Heart right ventricle (tissue), 16 donors: ENCODE data around the gene FAM114A2. TPM values are rescaled to one million over a fixed set of nuclear protein-coding genes. Genes with fewer than 3 reads are reported as not detected.
"Not testable (repeated sequence)": the region's sequence is repeated elsewhere in the genome, so short reads cannot be mapped to it uniquely, and the experiment has no call there.

Source experiments
- ATAC-seq, 8 donors: fragments of 200-7000 bp; cut with Tn5 transposase; one replicate each; pipeline ENCODE4 v1.9.1; 2020; ENCODE audit warnings: mild to moderate bottlenecking in 8 of 8, moderate library complexity in 8 of 8, moderate number of reproducible peaks in 1 of 8
- DNase-seq, 2 donors: peaks; one replicate each; pipeline ENCODE4 v3.0.0-alpha.2; 2020
- H3K27ac ChIP-seq, 10 donors: fragments of 200-600 bp; sonication (generic) in 2 of 10; one replicate each; pipeline versions ENCODE4 v1.5.0 to v1.8.0; 2020 to 2022; ENCODE audit warnings: mild to moderate bottlenecking in 3 of 10
- H3K27me3 ChIP-seq, 7 donors: fragments of 200-600 bp; one replicate each; pipeline ENCODE4 v1.8.0; 2021 to 2022; ENCODE audit warnings: mild to moderate bottlenecking in 2 of 7
- H3K36me3 ChIP-seq, 9 donors: fragments of 200-600 bp; sonication (generic) in 1 of 9; one replicate each; pipeline versions ENCODE4 v1.5.0 to v1.8.0; 2020 to 2022; ENCODE audit warnings: mild to moderate bottlenecking in 2 of 9
- H3K4me1 ChIP-seq, 9 donors: fragments of 200-600 bp; sonication (generic) in 1 of 9; one replicate each; pipeline versions ENCODE4 v1.5.0 to v1.8.0; 2020 to 2022; ENCODE audit warnings: mild to moderate bottlenecking in 4 of 9
- H3K4me3 ChIP-seq, 10 donors: fragments of 200-600 bp; sonication (generic) in 2 of 10; one replicate each; pipeline versions ENCODE4 v1.5.0 to v1.8.0; 2020 to 2022; ENCODE audit warnings: mild to moderate bottlenecking in 7 of 10, moderate library complexity in 2 of 10
- H3K9me3 ChIP-seq, 11 donors: fragments of 200-600 bp in 10 of 11; sonication (generic) in 2 of 11; one replicate each; pipeline versions ENCODE4 v1.5.0 to v1.8.0; 2013 to 2022; ENCODE audit warnings: mild to moderate bottlenecking in 2 of 11, control low read depth in 1 of 11, moderate library complexity in 1 of 11
- WGBS, 2 donors: extraction: QIAGEN DNeasy Blood & Tissue Kit; methylation state at CpG; one replicate each; pipeline ENCODE4 v1.1.7; 2013; ENCODE audit warnings: inconsistent platforms in 1 of 2; 5-methylcytosine and 5-hydroxymethylcytosine counted together
- intact Hi-C, 10 donors: fragments of 100-400 bp; cut with DNase I; formaldehyde crosslinking; loops; one replicate each; pipeline versions ENCODE4 v1.11.1 to v1.14.2; 2022
- polyA plus RNA-seq, 2 donors: library from polyadenylated mRNA; stranded (reverse); fragments of 200-250 nt; gene quantifications; one replicate each; pipeline ENCODE4 v1.2.3, GENCODE V29; 2013
- total RNA-seq, 10 donors: library from RNA; stranded (reverse); fragmentation: NEBNext Ultra II Directional in 3 of 10; extraction: Animal tissue kit (Norgen Biotek cat#: 25700) in 3 of 10; gene quantifications; one replicate each; pipeline versions ENCODE4 v1.2.1 to v1.2.4, GENCODE V29; 2021 to 2023
- TF ChIP-seq, protein P1 (sequence below), 9 donors: fragments of 200-600 bp; sonication (generic) in 2 of 9; IDR thresholded peaks; one replicate each; pipeline versions ENCODE4 v1.5.0 to v1.8.0; 2021 to 2022; ENCODE audit warnings: antibody characterized with exemption in 9 of 9, mild to moderate bottlenecking in 5 of 9, moderate library complexity in 1 of 9
- donor health status: Arrhythmogenic right ventricular cardiomyopathy.
- donor health status: ischemic (EF 13 %, LVEDD 7.1; RV severe dilation, severe dysfunction).
- donor health status: healthy with polysubstance abuse.
- donor health status: DM: no; HTN: yes; CAD: no.
- donor health status: DM: no; HTN: no; CAD: no.
- donor health status: ischemic (EF 25% LVEDD 6.9; RV normal size, moderate dysfunction).
- donor health status: ischemic (EF 25% LVEDD 5.7; RV mildly dilated, moderate dysfunction).
- donor health status: healthy.
- donor health status: DM: yes; HTN: yes; CAD: no.
- donor health status: Ischemic cardiomyopathy.
- donor health status: ischemic (EF 35%, LVEDD 5.7; RV mildly dilated, moderate dysfunction).
- donor health status: nonischemic (EF 11% LVEDD 7.7; RV severe dilation, severe dysfunction).
- donor health status: DM: yes; HTN: yes; CAD: no.
- donor health status: PGD.
- donor health status: ischemic (EF 29% LVEDD 5.4; RV normal size, mild dysfunction).
- donor health status: nonischemic (EF 23%, LVEDD 6.1; RV moderate dilation, normal function).

FAM114A2 gene
- total and polyA plus RNA-seq, 12 donors = 7.8 to 47.5 (median 35.4) TPM

- WGBS, 2 donors = 90 to 96% methylated on average over 3 of the region's 3 CpGs
- intact Hi-C loops = loop anchor here in 3 of 10 donors (5.0 kb wide), 1 partner anchor 33 kb away; no protein-coding TSS in a partner anchor
- peaks cover 0 to 27% (median 20%) of the 10 kb centered on the region in 9 donors for H3K4me1 ChIP-seq
- H3K36me3 ChIP-seq = peaks cover 0 to 46% (median 0%) of the 10 kb centered on the region in 9 donors
- H3K27me3 ChIP-seq = no peaks in the 10 kb centered on the region
- ATAC-seq (no peak), DNase-seq (no peak)
- no peak overlapping the region for H3K4me3 ChIP-seq
- no peak overlapping the region for H3K27ac ChIP-seq
- TF ChIP-seq, protein P1, sequence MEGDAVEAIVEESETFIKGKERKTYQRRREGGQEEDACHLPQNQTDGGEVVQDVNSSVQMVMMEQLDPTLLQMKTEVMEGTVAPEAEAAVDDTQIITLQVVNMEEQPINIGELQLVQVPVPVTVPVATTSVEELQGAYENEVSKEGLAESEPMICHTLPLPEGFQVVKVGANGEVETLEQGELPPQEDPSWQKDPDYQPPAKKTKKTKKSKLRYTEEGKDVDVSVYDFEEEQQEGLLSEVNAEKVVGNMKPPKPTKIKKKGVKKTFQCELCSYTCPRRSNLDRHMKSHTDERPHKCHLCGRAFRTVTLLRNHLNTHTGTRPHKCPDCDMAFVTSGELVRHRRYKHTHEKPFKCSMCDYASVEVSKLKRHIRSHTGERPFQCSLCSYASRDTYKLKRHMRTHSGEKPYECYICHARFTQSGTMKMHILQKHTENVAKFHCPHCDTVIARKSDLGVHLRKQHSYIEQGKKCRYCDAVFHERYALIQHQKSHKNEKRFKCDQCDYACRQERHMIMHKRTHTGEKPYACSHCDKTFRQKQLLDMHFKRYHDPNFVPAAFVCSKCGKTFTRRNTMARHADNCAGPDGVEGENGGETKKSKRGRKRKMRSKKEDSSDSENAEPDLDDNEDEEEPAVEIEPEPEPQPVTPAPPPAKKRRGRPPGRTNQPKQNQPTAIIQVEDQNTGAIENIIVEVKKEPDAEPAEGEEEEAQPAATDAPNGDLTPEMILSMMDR (IDR thresholded peaks at IDR 0.05) = no peak
- H3K9me3 ChIP-seq = no peaks in the 10 kb centered on the region
These were observed 3.8 kb downstream of the FAM114A2 start for GRCh38 chr5:154034944-154035343.

DNA sequence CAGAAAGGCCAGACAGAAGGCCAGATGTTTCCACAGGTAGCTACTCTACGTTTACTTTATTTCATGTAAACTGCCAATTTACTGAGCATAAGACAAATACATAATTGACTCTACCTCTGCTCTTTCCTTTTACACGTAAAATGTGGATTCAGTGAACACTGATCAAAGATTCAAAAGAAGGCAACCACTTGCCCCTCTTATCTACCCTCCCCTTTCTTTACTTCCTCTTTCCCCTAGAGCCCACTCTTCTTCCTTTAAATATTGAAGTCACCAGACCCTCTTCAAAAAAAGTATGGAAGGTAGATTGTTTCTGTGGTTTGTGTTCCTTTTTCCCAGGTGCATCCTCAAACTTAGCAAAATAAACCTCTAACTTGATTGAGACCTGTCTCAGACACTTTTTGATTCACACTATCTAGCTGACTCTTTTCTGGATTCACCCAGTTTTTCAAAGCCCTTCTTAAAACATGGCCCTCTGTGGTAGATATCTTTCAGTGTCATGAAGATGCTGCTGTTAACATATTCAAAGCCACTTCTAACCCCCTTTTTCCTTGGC, 6.7 kb downstream of the FAM114A2 start:
- Histone ChIP-seq H3K4me3 (no peak overlapping the region), H3K27ac (no peak overlapping the region), H3K27me3 (no peaks in the 10 kb centered on the region), H3K4me1 (peaks cover 0 to 8% (median 4%) of the 10 kb centered on the region in 9 donors), H3K36me3 (peaks cover 0 to 75% (median 14%) of the 10 kb centered on the region in 9 donors), H3K9me3 (no peaks in the 10 kb centered on the region)
- ATAC-seq = no peak
- TF ChIP-seq, protein P1 (IDR thresholded peaks at IDR 0.05) = no peak
- no peak for DNase-seq
- WGBS, 2 donors = 87 to 94% methylated on average over 2 of the region's 2 CpGs
- intact Hi-C loops = no loop called here

GRCh38 chr5:154025951-154026350, 12.8 kb downstream of the FAM114A2 start:
- TF ChIP-seq, protein P1 (IDR thresholded peaks at IDR 0.05) = no peak
- Histone ChIP-seq H3K36me3 (peaks cover 0 to 88% (median 24%) of the 10 kb centered on the region in 9 donors), H3K4me3 (no peak overlapping the region), H3K27me3 (no peaks in the 10 kb centered on the region), H3K27ac (no peak overlapping the region), H3K4me1 (no peaks in the 10 kb centered on the region), H3K9me3 (no peaks in the 10 kb centered on the region)
- DNase-seq (no peak), ATAC-seq (no peak)
- intact Hi-C loops = no loop called here

GRCh38 chr5:154018919-154019318, 19.8 kb downstream of the FAM114A2 start:
- peaks cover 0 to 12% (median 4%) of the 10 kb centered on the region in 9 donors for H3K4me1 ChIP-seq
- H3K27ac ChIP-seq, intact Hi-C loops, H3K4me3 ChIP-seq, H3K9me3 ChIP-seq, ATAC-seq, H3K27me3 ChIP-seq, DNase-seq: not testable (repeated sequence)
- 95 to 100% methylated on average over 1 of the region's 1 CpG for WGBS, 2 donors
- H3K36me3 ChIP-seq = peaks cover 0 to 72% (median 15%) of the 10 kb centered on the region in 9 donors

DNA sequence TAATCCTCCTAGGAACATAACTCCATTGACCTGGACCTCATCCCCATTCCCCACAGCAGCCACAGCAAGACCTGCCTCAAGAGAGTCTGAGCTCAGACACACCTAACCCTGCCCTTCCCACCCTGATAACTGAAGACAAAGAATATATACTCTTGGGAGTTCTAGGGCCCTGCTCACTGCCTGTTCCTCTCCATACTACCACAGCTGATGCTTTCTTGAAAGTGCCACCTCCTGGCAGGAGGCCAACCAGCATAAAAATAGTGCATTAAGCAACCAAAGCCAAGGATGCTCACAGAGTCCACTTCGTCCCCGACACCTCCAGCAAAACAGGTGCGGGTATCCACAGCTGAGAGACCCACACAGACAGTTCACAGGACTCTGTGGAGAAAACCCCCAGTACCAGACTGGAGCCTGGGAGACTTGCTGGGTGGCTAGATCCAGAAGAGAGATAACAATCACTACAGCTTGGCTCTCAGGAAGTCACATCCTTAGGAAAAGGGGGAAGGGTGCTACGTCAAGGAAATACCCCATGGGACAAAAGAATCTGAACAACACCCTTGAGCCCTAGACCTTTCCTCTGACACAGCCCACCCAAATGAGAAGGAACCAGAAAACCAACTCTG, 23.5 kb downstream of the FAM114A2 start:
- ATAC-seq = peak in 6 of 8 donors; percentile 29 to 83 (median 54)
- peak overlapping the region in 9 of 10 donors; percentile 36 to 72 (median 58) for H3K27ac ChIP-seq
- H3K4me3 ChIP-seq = no peak overlapping the region
- intact Hi-C loops = no loop called here
- peaks cover 0 to 5% (median 0%) of the 10 kb centered on the region in 11 donors for H3K9me3 ChIP-seq
- peaks cover 0 to 71% (median 11%) of the 10 kb centered on the region in 9 donors for H3K36me3 ChIP-seq
- 53 to 54% methylated on average over 4 of the region's 4 CpGs for WGBS, 2 donors
- peak; percentile 16 to 27 for DNase-seq
- TF ChIP-seq, protein P1 (IDR thresholded peaks at IDR 0.05) = no peak
- no peaks in the 10 kb centered on the region for H3K27me3 ChIP-seq
- H3K4me1 ChIP-seq = peaks cover 0 to 16% (median 4%) of the 10 kb centered on the region in 9 donors
